Measurements from ENCODE around the gene KIF26B.

Gene KIF26B

DNA sequence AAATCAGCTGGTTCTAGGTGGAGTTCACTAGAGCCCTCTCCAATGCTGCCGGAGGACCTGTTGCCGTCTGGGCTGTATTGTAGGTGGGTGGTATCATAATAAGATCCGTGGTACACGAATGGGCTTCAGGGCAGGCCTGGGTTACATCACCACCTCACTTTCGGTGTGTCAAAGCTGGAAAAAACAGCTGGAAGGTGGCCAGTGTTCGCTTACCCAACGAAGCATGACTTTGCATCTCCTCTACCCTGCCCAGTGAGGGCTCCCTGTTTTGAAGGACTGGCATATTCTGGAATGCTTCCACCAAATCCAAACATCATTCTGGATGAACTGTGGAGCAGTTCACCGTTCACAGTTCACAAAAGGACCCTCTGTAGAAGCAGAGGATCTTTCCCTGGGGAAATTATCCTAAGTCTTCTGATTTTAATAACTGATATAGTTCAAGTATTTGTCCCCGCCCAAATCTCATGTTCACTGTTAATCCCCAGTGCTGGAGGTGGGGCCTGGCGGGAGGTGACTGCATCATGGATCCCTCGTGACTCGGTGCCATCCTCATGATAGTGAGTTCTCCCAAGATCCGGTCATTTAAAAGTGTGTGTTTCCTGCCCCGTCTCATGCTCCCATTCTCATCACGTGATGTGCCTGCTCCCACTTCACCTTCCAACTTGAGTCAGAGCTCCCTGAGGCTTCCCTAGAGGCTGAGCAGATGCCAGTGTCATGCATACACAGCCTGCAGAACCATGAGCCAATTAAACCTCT is 429.0 kb downstream of the KIF26B start:
- no peaks in the 10 kb centered on the region for H3K36me3 ChIP-seq
- no peak overlapping the region for H3K4me3 ChIP-seq (ENCODE audit: low read depth, low read length)
- TF ChIP-seq, protein P1, sequence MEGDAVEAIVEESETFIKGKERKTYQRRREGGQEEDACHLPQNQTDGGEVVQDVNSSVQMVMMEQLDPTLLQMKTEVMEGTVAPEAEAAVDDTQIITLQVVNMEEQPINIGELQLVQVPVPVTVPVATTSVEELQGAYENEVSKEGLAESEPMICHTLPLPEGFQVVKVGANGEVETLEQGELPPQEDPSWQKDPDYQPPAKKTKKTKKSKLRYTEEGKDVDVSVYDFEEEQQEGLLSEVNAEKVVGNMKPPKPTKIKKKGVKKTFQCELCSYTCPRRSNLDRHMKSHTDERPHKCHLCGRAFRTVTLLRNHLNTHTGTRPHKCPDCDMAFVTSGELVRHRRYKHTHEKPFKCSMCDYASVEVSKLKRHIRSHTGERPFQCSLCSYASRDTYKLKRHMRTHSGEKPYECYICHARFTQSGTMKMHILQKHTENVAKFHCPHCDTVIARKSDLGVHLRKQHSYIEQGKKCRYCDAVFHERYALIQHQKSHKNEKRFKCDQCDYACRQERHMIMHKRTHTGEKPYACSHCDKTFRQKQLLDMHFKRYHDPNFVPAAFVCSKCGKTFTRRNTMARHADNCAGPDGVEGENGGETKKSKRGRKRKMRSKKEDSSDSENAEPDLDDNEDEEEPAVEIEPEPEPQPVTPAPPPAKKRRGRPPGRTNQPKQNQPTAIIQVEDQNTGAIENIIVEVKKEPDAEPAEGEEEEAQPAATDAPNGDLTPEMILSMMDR (IDR thresholded peaks at IDR 0.05; ENCODE audit: low read depth, low read length) = no peak
- H3K27ac ChIP-seq = no peak overlapping the region
- no peak for DNase-seq
- H3K9me3 ChIP-seq (ENCODE audit: severe bottlenecking) = no peaks in the 10 kb centered on the region
- peaks cover 12% of the 10 kb centered on the region for H3K27me3 ChIP-seq (ENCODE audit: insufficient read depth, low read depth, severe bottlenecking)

DNA sequence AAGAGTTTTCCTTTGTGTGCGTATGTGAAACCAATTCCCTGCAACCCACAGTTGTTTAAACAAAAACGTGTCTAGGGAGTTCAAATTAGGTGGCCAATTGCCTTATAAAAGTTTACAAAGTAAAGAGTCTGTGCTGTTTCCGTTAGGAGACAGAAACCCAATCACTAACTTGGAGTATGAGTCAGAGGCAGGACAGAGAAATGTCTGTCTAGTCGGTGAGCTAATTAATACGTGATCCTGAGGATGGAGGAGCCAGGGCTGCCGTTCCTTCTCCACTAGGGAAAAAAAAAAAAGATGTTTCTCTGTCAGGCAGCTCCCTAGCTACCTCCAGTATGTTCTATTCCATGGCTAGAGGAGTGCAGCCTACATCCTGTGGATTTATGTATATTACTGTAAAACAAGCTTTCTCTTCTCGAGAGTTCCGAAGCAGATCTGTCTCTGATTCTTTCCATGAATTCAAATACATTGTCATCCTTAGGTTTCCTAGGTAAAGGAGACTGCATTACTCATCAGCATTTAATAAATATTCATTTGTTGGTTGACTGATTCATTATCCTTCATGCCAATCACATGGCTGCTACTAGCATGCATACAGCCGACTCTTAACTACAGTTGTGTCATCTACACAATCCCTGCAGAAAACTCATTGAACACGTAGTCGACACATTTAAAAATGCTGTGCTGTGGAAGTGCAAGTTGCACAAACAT is 430.6 kb downstream of the KIF26B start:
- H3K27me3 ChIP-seq (ENCODE audit: insufficient read depth, low read depth, severe bottlenecking) = peaks cover 15% of the 10 kb centered on the region
- no peaks in the 10 kb centered on the region for H3K9me3 ChIP-seq (ENCODE audit: severe bottlenecking)
- TF ChIP-seq, protein P1 (IDR thresholded peaks at IDR 0.05; ENCODE audit: low read depth, low read length) = no peak
- no peak for DNase-seq
- H3K27ac ChIP-seq = no peak overlapping the region
- H3K36me3 ChIP-seq = no peaks in the 10 kb centered on the region
- H3K4me3 ChIP-seq (ENCODE audit: low read depth, low read length) = no peak overlapping the region

DNA sequence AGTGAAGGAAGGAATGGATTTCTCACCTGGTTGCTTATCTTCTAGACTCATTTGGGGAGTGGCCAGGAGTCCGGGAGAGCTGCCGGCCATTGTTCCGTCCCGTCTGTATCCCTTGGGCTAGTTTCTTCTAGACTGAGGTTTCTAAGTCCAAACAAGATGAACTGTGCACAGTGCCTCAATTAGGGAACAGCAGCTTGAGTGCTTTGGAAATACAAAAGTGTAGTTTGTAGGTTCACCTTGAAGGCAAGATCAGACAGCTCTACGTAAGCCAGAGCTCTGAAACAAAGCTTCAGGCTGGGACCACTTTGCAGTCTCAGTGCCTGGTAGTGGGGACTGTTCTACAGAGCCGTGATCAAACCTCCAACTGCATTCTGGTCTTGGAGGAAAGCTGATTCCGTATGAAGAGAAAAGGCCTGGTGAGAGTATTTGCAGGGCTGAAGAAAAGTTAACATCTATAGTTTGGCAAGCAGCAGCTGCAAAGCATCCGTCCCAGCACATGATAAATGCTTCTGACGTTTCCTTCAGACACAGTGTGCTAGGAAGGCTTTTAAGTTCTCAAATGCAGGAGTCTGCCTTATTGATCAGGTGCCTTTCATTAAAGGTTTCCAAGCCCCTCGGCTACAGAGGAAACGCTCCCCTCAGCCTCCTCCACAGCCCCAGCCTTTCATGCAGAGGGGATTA is 432.8 kb downstream of the KIF26B start:
- peaks cover 15% of the 10 kb centered on the region for H3K27me3 ChIP-seq (ENCODE audit: insufficient read depth, low read depth, severe bottlenecking)
- no peak for DNase-seq
- TF ChIP-seq, protein P1 (IDR thresholded peaks at IDR 0.05; ENCODE audit: low read depth, low read length) = no peak
- no peak overlapping the region for H3K27ac ChIP-seq
- H3K4me3 ChIP-seq (ENCODE audit: low read depth, low read length) = no peak overlapping the region
- no peaks in the 10 kb centered on the region for H3K9me3 ChIP-seq (ENCODE audit: severe bottlenecking)
- no peaks in the 10 kb centered on the region for H3K36me3 ChIP-seq

DNA sequence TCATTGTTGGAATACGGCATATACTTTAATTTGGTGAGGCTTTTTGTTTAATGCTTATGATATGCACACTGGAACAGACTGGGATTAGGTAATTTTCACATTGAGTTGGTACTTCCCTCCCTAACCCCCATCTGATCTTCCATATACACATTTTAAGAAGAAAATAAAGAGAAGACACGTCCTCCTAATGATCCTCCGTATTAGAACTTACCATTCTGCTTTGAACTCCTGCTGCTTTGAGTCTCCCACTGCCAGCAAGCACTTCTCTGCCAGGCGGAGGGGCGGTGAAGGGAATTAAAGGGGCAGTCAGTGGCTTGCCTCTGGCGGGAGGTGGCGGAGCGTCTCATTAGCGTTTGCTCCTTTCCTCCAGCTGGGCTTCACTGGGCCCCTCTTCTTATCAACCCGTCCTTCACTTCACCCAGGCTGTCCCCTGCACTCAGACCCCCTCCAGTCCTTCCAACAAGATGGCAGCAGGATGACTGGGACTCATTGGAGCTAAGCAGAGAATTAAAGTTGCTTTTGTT is 433.4 kb downstream of the KIF26B start:
- TF ChIP-seq, protein P1 (IDR thresholded peaks at IDR 0.05; ENCODE audit: low read depth, low read length) = no peak

DNA sequence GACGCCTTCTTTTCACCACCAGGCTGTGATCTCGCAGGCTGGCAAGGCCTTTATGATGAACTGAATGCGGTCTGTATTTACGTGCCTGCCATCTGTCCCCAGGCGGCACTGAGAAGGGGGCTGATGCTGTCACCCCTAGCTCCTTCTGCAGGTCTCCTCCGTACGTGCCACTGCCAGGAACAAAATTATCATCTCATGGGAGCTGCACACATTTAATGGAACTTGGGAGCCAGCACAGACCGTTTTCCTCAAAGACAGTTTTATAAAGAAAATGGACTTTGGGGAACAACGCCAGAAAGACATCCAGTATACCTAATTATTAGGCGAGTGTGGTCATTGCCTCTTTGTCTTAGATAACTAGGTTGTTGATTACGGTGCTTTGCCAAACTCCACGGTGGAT is 434.5 kb downstream of the KIF26B start:
- peaks cover 15% of the 10 kb centered on the region for H3K27me3 ChIP-seq (ENCODE audit: insufficient read depth, low read depth, severe bottlenecking)
- no peak overlapping the region for H3K27ac ChIP-seq
- TF ChIP-seq, protein P1 (IDR thresholded peaks at IDR 0.05; ENCODE audit: low read depth, low read length) = no peak
- no peaks in the 10 kb centered on the region for H3K36me3 ChIP-seq
- H3K9me3 ChIP-seq (ENCODE audit: severe bottlenecking) = no peaks in the 10 kb centered on the region
- no peak overlapping the region for H3K4me3 ChIP-seq (ENCODE audit: low read depth, low read length)
- no peak for DNase-seq

More for the DNA sequence above, 433.4 kb downstream of the KIF26B start:
- Histone ChIP-seq H3K4me3 (ENCODE audit: low read depth, low read length) (no peak overlapping the region), H3K27me3 (ENCODE audit: insufficient read depth, low read depth, severe bottlenecking) (peaks cover 15% of the 10 kb centered on the region), H3K36me3 (no peaks in the 10 kb centered on the region), H3K9me3 (ENCODE audit: severe bottlenecking) (no peaks in the 10 kb centered on the region), H3K27ac (no peak overlapping the region)
- no peak for DNase-seq

Data from WERI-Rb-1 (cell line).